ENCODE measurements around the gene ISL1.

DNA sequence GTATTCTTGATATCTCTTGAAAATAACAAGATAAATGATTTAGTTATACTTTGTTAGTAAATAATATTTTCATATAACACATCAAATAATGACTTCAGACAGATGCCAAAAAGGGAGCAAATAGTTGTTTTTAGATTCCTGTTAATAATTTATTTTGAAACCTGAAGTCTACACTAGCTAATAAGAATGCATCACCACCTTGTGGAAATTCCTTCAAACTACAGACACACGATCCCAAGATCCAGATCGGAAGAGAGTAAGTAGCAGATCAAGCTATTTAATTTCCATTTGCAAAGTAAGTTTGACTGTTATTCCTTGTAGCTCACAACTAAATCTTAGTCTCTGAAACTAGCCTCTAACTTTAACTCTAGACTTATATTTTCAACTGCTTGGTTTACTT, 35.5 kb upstream of the ISL1 start:
- TF ChIP-seq POLR2A (IDR thresholded peaks at IDR 0.05; ENCODE audit: low read length): no peak
- TF ChIP-seq GATA1 (IDR thresholded peaks at IDR 0.05; ENCODE audit: low read depth, low read length): no peak
